ENCODE results near the gene TTC19. TPM values are rescaled to one million over a fixed set of nuclear protein-coding genes. Genes with fewer than 3 reads are reported as not detected.

TTC19 gene
- total and polyA plus RNA-seq, 9 donors: 19.9 to 28.6 (median 23.7) TPM

GRCh38 chr17:16025202-16025601 is 25.6 kb downstream of the TTC19 start:
- no peak overlapping the region for H3K27ac ChIP-seq (ENCODE audit: low read length)
- no peaks in the 10 kb centered on the region for H3K9me3 ChIP-seq (replicated peaks; ENCODE audit: control insufficient read depth, low read depth, low read length)
- H3K4me3 ChIP-seq (ENCODE audit: low read length): no peak overlapping the region
- H3K36me3 ChIP-seq (ENCODE audit: control insufficient read depth, insufficient read depth, low read length): peaks cover 41% of the 10 kb centered on the region
- H3K4me1 ChIP-seq (ENCODE audit: control insufficient read depth, insufficient read depth, low read length): no peaks in the 10 kb centered on the region
- no peaks in the 10 kb centered on the region for H3K27me3 ChIP-seq (ENCODE audit: control insufficient read depth, insufficient read depth, low read length)
- WGBS (ENCODE audit: insufficient coverage): no CpG with 5 or more reads among the region's 1 CpG
- no peak for DNase-seq

GRCh38 chr17:16026895-16027294 is 27.3 kb downstream of the TTC19 start:
- no peak overlapping the region for H3K27ac ChIP-seq (ENCODE audit: low read length)

DNA sequence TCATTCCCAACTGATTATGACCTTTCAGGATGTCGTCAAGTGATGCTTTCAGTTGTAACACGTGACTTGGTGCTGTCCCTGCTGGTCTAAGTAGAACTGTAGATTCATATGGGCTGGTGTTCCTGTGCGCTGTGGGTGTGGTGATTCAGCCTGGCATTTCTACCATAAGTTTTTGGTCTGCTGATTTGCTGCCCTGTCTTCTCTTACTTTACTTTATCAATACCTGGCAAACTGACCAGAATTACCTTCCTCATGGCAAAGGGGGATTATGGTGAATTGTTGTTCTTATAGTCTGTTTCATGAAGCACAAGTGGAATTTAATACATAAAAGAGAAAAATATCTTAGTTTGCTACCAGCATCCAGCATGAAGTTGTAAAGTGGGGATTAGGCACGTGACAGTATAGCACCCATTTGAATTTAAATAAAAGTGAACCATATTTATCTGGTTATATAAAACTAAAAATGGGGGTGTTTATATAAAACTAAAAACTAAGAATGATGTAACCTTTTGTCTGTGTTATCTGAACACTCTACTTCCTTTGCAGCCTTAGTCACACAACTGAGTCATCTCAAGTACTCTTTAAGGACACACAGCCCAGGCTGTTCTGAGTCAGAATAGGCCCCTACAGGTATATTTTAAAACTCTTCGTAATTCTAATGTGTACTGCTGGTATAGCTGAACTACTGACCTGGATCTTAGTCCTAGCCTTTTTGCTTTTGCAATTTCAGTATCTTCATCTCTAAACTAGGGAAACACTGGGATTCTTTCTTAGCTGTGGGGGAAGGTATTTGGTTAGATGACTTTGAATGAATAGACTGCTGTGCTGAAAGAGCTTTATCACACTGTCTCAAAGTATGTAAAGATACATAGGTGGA is 28.3 kb downstream of the TTC19 start:
- H3K27ac ChIP-seq (ENCODE audit: low read length): no peak overlapping the region
- WGBS (ENCODE audit: insufficient coverage): no CpG with 5 or more reads among the region's 5 CpGs
- no peaks in the 10 kb centered on the region for H3K4me1 ChIP-seq (ENCODE audit: control insufficient read depth, insufficient read depth, low read length)
- peaks cover 51% of the 10 kb centered on the region for H3K36me3 ChIP-seq (ENCODE audit: control insufficient read depth, insufficient read depth, low read length)
- H3K4me3 ChIP-seq (ENCODE audit: low read length): no peak overlapping the region
- no peaks in the 10 kb centered on the region for H3K27me3 ChIP-seq (ENCODE audit: control insufficient read depth, insufficient read depth, low read length)
- no peaks in the 10 kb centered on the region for H3K9me3 ChIP-seq (replicated peaks; ENCODE audit: control insufficient read depth, low read depth, low read length)
- no peak for DNase-seq

More at GRCh38 chr17:16026895-16027294, 27.3 kb downstream of the TTC19 start:
- Histone ChIP-seq H3K4me3 (ENCODE audit: low read length) (no peak overlapping the region), H3K27me3 (ENCODE audit: control insufficient read depth, insufficient read depth, low read length) (no peaks in the 10 kb centered on the region), H3K9me3 (replicated peaks; ENCODE audit: control insufficient read depth, low read depth, low read length) (no peaks in the 10 kb centered on the region), H3K4me1 (ENCODE audit: control insufficient read depth, insufficient read depth, low read length) (no peaks in the 10 kb centered on the region), H3K36me3 (ENCODE audit: control insufficient read depth, insufficient read depth, low read length) (peaks cover 40% of the 10 kb centered on the region)
- no peak for DNase-seq
- 93% methylated on average over 2 of the region's 5 CpGs for WGBS (ENCODE audit: insufficient coverage)

GRCh38 chr17:16033729-16034349 is 34.2 kb downstream of the TTC19 start:
- no peaks in the 10 kb centered on the region for H3K9me3 ChIP-seq (replicated peaks; ENCODE audit: control insufficient read depth, low read depth, low read length)
- no peaks in the 10 kb centered on the region for H3K27me3 ChIP-seq (ENCODE audit: control insufficient read depth, insufficient read depth, low read length)
- DNase-seq: no peak
- peaks cover 51% of the 10 kb centered on the region for H3K36me3 ChIP-seq (ENCODE audit: control insufficient read depth, insufficient read depth, low read length)
- WGBS (ENCODE audit: insufficient coverage): 100% methylated on average over 2 of the region's 7 CpGs
- no peak overlapping the region for H3K27ac ChIP-seq (ENCODE audit: low read length)
- H3K4me1 ChIP-seq (ENCODE audit: control insufficient read depth, insufficient read depth, low read length): no peaks in the 10 kb centered on the region
- H3K4me3 ChIP-seq (ENCODE audit: low read length): no peak overlapping the region

DNA sequence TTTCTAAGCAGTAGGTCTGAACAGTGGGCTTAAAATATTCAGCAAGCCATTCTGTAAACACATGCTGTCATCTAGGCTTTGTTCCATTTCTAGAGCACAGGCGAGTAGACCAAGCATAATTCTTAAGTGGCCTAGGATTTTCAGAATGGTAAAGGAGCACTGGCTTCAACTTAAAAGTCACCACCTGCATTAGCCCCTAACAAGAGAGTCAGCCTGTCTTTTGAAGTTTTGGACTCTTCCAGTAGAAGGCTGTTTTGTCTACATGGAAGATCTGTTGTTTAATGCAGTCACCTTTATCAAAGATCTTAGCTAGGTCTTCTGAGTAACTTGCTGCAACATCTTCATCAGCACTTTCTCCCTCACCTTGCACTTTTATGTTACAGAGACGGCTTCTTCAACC is 36.6 kb downstream of the TTC19 start:
- no peaks in the 10 kb centered on the region for H3K4me1 ChIP-seq (ENCODE audit: control insufficient read depth, insufficient read depth, low read length)
- no peak overlapping the region for H3K4me3 ChIP-seq (ENCODE audit: low read length)
- H3K9me3 ChIP-seq (replicated peaks; ENCODE audit: control insufficient read depth, low read depth, low read length): no peaks in the 10 kb centered on the region
- DNase-seq: no peak
- H3K27me3 ChIP-seq (ENCODE audit: control insufficient read depth, insufficient read depth, low read length): no peaks in the 10 kb centered on the region
- no CpG with 5 or more reads among the region's 2 CpGs for WGBS (ENCODE audit: insufficient coverage)
- peaks cover 60% of the 10 kb centered on the region for H3K36me3 ChIP-seq (ENCODE audit: control insufficient read depth, insufficient read depth, low read length)
- no peak overlapping the region for H3K27ac ChIP-seq (ENCODE audit: low read length)

DNA sequence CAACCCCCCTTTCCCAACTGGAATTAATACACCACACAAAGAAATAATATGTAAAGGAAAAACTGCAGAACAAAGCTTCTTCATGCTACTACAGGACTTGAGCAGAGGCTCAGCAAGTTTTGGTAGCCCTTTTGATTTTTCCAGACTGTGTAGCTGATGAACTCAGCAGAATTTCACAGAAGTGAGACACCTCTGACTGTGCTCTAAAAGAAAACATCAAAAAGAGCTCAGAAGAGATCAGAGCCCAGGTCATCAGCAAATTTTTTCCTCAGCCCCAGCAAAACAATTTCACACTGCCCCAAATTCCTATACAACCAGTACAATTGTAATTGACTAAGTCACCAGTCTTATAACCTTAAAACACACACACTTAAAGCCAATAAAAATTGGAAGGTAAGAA is 38.0 kb downstream of the TTC19 start:
- no peak overlapping the region for H3K27ac ChIP-seq (ENCODE audit: low read length)
- DNase-seq: no peak
- H3K27me3 ChIP-seq (ENCODE audit: control insufficient read depth, insufficient read depth, low read length): no peaks in the 10 kb centered on the region
- H3K4me1 ChIP-seq (ENCODE audit: control insufficient read depth, insufficient read depth, low read length): no peaks in the 10 kb centered on the region
- H3K36me3 ChIP-seq (ENCODE audit: control insufficient read depth, insufficient read depth, low read length): peaks cover 58% of the 10 kb centered on the region
- no peak overlapping the region for H3K4me3 ChIP-seq (ENCODE audit: low read length)
- no peaks in the 10 kb centered on the region for H3K9me3 ChIP-seq (replicated peaks; ENCODE audit: control insufficient read depth, low read depth, low read length)

GRCh38 chr17:16040710-16041251 is 41.2 kb downstream of the TTC19 start:
- peak; percentile 7 for DNase-seq
- 86% methylated on average over 3 of the region's 4 CpGs for WGBS (ENCODE audit: insufficient coverage)
- Histone ChIP-seq H3K4me1 (ENCODE audit: control insufficient read depth, insufficient read depth, low read length) (no peaks in the 10 kb centered on the region), H3K27me3 (ENCODE audit: control insufficient read depth, insufficient read depth, low read length) (no peaks in the 10 kb centered on the region), H3K27ac (ENCODE audit: low read length) (no peak overlapping the region), H3K36me3 (ENCODE audit: control insufficient read depth, insufficient read depth, low read length) (peaks cover 60% of the 10 kb centered on the region), H3K9me3 (replicated peaks; ENCODE audit: control insufficient read depth, low read depth, low read length) (no peaks in the 10 kb centered on the region), H3K4me3 (ENCODE audit: low read length) (no peak overlapping the region)

GRCh38 chr17:16044487-16044886 is 44.9 kb downstream of the TTC19 start:
- Histone ChIP-seq H3K36me3 (ENCODE audit: control insufficient read depth, insufficient read depth, low read length) (peaks cover 59% of the 10 kb centered on the region), H3K27me3 (ENCODE audit: control insufficient read depth, insufficient read depth, low read length) (no peaks in the 10 kb centered on the region)

DNA sequence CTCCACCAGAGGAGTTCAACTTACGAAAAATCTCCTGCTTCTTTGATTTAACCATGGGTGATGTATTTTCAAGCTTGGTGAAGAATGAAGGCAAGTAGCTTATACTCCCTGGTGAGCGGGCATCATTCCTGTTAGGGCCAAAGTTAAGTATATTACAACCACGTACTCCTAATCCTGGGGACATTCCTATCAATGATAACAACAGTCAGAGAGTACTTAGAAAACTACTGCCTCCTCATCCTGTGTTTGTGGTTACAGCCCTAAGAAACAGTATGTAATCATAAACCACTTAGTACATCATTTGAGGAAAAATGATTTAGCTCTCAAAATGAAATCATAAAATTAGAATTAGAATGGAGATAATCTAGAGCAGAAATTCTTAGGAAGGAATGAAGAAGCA is 47.3 kb downstream of the TTC19 start:
- Histone ChIP-seq H3K36me3 (ENCODE audit: control insufficient read depth, insufficient read depth, low read length) (peaks cover 57% of the 10 kb centered on the region), H3K4me3 (ENCODE audit: low read length) (no peak overlapping the region), H3K27me3 (ENCODE audit: control insufficient read depth, insufficient read depth, low read length) (no peaks in the 10 kb centered on the region), H3K4me1 (ENCODE audit: control insufficient read depth, insufficient read depth, low read length) (no peaks in the 10 kb centered on the region), H3K9me3 (replicated peaks; ENCODE audit: control insufficient read depth, low read depth, low read length) (no peaks in the 10 kb centered on the region), H3K27ac (ENCODE audit: low read length) (no peak overlapping the region)
- no CpG with 5 or more reads among the region's 3 CpGs for WGBS (ENCODE audit: insufficient coverage)
- no peak for DNase-seq

More at GRCh38 chr17:16044487-16044886, 44.9 kb downstream of the TTC19 start:
- H3K4me1 ChIP-seq (ENCODE audit: control insufficient read depth, insufficient read depth, low read length): no peaks in the 10 kb centered on the region
- H3K9me3 ChIP-seq (replicated peaks; ENCODE audit: control insufficient read depth, low read depth, low read length): no peaks in the 10 kb centered on the region
- H3K4me3 ChIP-seq (ENCODE audit: low read length): no peak overlapping the region
- H3K27ac ChIP-seq (ENCODE audit: low read length): no peak overlapping the region
- 94% methylated on average over 7 of the region's 10 CpGs for WGBS (ENCODE audit: insufficient coverage)
- no peak for DNase-seq

DNA sequence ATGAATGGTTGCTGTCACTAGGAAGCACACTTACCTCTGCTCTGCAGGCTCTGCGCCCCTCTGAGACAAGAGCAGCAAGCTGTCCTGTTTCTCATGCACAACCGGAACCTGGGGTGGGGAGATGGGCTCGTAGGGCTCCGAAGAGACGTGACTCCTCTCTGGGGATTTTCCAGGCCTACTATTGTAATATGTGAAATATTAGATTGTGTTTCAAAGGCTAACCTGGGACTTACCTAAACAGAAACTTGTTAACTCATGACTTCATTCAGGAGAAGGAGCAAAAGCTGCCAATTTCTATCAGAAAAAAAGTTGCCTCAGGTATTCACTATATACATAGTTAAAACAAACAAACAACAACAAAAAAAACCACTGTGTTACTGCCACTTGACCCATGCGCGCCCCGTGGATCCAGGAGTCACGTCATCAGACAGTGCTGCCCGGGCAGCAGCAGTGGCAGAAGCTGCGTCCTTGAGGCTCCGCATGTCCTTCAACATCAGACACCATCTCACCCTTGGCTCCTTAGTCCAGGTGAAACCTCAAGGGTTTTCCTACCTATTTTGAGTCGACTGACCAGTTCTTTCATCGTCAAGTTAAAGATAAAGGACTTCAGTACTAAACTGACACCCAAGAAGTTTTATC is 49.3 kb downstream of the TTC19 start:
- no peak for DNase-seq
- H3K4me1 ChIP-seq (ENCODE audit: control insufficient read depth, insufficient read depth, low read length): no peaks in the 10 kb centered on the region
- H3K27ac ChIP-seq (ENCODE audit: low read length): no peak overlapping the region
- whole genome bisulfite sequencing (ENCODE audit: insufficient coverage): 89% methylated on average over 10 of the region's 14 CpGs
- H3K36me3 ChIP-seq (ENCODE audit: control insufficient read depth, insufficient read depth, low read length): peaks cover 46% of the 10 kb centered on the region
- H3K4me3 ChIP-seq (ENCODE audit: low read length): no peak overlapping the region
- H3K9me3 ChIP-seq (replicated peaks; ENCODE audit: control insufficient read depth, low read depth, low read length): peaks cover 2% of the 10 kb centered on the region
- H3K27me3 ChIP-seq (ENCODE audit: control insufficient read depth, insufficient read depth, low read length): no peaks in the 10 kb centered on the region

Data from muscle of leg (tissue), 11 donors.